NCI-H128 (cell line): Measurements from ENCODE around the gene MYO1E.

Source experiments
- DNase-seq: peaks from one replicate; lab custom pipeline; 2025; ENCODE audit not compliant: unreplicated experiment; lab: John Stamatoyannopoulos, UW

The MYO1E gene

DNA sequence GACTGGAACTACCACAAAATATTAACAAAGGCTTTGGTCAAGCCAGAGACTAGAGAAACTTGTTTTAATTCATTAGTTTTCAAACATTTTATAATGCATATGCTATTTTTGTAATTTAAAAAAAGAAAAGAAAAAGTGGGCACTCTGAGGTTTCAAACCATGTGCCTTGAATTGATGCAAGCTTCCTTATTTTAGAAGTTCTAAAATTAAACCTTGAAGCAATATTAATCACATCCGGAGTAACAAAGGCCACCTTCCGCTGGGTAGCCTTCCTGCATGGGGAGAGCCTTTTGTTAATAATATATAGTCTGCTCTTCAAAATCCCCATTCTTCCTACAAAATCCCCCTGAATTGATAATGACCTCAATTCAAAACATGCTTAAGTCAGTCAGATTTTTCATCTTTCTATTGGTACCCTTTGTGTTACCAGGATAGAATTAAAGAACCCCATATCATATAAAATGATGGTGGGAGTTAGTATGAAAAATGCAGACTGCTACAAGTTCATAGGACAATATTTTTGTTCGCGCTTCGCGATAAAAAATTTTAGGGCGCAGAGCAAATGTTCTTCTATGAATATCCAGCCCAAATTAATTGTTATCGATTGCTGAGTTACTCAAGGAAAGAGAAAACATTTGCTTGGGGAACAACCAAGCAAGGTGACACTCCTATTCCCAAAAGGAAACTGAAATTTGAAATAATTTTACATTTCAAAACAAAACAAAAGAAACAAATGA, 135.4 kb downstream of the MYO1E start:
- no peak for DNase-seq

DNA sequence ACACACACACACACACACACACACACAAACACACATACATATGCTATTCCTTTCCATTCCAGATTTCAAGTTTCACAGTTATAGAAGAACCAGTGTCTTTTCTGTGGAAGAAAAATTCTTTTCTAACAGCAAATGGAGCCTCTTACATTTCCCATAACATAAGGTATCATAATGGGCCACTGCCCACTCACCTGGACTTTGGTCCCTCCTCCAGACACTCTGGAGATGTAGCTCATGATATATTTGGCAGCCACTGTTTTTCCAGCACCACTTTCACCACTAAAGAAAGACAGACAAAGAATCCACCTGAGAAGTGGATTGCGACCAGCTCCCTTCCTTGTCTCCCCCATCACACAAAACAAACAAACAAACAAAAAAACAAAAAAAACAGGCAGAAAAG, 136.3 kb downstream of the MYO1E start:
- DNase-seq: no peak

DNA sequence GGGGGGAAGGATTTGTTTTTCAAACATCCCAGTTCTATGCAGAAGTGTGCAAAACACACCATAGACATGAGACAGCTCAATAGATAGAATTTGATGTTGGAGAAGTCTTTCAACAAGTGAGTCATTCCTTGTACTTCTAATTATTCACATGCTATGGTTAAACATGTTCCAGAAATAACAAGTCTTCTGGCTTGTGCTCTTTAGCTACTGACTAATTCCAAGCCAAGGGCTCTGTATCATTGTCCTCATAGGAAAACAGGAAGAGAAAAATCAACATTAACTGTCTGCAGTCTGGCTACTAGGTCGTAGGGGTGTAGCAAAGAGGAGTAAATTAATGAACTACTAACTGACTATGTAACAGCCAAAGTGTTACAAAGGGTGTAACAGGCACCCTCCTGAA, 140.2 kb downstream of the MYO1E start:
- DNase-seq: no peak

DNA sequence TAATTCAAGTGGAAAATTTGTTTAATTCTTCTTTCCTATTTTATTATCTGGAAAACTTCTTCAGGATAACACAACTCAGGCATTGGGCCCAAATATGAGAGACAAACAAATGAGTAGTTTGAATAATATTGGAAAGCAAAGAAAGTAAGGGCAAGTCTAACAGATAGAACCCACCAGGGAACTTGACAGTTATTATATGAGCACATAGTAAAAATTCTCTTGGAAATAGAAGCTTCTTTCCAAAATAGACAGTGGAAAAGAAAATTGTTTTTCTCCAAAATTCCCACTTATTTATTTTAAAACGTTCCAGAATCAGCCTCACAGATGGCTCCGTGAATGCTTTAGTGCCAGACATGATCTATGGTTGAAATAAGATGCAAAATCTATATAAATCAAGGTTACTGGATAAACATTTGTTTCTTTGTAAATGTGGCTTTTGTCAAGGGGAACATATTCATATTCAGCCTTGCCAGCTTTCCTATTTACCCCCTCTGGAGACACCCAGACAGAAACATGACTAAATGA, 142.1 kb downstream of the MYO1E start:
- DNase-seq: no peak

DNA sequence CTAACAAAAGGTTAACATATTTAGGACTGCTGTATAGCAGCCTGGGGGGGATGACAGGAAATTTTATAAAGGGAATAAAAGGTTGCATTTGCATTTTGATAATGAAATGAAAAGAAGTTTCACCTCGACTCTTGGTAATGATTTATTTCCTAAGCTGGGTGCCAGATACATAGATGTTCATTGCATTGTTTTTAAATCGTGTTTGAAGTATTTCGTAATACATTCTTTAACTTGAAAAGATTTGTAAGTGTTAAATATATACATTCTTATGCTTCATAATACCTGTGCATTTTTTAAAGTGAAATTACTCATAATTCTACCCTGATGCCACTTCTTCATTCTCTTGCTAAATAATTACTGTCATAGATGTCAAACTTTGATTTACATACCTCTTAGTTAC, 143.2 kb downstream of the MYO1E start:
- no peak for DNase-seq

DNA sequence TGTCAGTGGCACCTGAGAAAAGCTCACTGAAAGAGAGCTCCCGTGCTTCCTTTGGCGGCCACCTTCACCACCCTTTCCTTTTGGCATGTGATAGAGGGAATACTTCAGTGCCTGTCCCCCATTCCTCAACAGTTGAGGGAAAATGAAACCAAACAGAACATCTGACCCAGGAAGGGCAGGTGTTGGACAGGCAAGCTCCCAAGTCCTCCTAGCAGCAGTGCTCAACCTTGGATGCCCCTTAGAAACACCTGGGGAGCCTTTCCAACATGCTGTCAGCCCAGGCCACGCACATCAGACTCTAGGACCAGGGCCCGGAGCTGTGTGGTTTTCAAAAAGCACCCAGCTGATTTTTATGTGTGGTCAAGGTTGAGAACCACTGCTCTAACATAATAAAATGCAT, 143.7 kb downstream of the MYO1E start:
- DNase-seq: no peak

DNA sequence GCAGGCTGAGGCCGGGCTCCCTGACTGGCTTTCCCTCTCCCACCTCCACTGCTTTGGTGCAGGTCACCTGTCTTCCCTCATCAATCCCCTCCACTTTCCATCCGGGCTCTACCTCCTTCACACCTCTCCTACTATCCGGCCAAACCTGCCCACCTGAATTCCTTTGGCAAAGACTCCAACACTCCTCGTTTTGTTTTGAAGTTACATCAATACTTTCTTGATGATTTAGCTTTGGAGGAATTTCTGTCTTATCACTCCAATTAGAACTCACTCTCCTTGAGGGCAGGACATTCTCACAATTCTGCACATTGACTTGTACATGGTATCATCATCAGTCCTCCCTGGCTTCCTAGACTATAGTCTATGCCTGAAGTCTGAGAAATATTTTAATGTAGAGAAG, 145.7 kb downstream of the MYO1E start:
- DNase-seq: no peak

DNA sequence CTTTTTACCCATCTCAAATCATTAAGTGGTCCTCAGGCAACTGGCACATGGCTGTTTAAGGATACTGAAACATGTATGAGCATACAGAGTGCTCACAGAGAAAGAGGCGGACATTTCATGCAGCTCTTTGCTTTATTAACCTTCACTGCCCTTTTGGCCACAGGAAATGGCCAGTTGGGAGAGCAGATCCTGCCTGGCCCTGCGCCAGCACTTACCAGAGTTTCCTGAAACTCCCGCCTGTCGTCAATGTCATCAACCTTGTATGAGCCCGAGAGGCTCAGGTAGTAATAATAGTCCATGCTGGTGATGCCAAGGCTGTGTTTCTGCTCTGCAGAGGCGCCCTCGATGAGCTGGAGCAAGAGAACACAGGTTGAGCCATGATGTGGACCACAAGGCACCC, 148.2 kb downstream of the MYO1E start:
- DNase-seq: no peak

DNA sequence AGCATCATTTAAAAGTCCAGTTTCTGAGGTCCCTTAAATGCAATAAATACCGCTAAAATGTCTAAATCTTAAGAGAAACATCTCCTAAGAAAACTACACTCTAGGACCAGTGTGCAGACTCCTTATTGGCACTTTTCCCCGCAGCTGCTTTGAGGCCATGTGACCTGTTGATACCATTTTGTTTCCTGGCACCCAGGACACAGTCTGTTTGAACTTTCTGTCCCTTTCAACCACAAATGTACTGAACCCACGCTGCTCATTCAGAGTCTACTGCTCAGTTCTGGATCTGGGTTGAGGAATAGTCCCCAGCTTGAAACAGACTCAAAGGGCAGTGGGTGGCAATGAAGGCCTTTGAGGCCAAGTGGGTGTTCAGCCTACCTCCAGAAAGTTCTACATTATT, 148.9 kb downstream of the MYO1E start:
- no peak for DNase-seq

DNA sequence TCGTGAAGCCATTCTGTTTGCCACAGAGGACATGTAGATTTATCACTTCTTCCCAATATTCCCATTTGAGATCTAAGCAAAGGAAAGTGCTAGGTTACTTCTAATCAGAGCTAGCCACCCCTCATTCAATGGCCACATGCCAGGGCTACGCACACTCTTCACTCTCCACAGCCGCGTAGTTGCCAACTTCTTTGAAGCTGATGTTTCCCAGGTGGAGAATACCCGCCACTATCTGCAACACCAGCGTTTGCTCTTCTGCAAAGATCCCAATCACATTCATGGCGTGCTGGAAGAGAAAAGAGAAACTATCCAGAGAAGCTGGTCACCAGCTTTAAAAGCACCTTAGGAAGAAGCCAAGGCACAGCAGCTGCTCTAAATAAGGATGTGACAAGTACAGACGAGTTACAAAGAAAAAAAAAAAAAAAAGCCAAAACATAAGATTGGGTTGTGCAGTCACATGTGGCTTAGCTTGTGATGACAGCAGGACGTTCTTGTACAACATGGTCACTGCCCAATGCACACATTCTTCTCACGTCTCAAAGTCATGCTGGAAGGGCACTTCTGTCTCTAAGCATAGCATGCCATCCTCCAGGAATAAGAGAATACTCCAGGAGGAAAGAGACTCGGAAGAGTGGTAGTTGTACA, 149.6 kb downstream of the MYO1E start:
- DNase-seq: no peak

DNA sequence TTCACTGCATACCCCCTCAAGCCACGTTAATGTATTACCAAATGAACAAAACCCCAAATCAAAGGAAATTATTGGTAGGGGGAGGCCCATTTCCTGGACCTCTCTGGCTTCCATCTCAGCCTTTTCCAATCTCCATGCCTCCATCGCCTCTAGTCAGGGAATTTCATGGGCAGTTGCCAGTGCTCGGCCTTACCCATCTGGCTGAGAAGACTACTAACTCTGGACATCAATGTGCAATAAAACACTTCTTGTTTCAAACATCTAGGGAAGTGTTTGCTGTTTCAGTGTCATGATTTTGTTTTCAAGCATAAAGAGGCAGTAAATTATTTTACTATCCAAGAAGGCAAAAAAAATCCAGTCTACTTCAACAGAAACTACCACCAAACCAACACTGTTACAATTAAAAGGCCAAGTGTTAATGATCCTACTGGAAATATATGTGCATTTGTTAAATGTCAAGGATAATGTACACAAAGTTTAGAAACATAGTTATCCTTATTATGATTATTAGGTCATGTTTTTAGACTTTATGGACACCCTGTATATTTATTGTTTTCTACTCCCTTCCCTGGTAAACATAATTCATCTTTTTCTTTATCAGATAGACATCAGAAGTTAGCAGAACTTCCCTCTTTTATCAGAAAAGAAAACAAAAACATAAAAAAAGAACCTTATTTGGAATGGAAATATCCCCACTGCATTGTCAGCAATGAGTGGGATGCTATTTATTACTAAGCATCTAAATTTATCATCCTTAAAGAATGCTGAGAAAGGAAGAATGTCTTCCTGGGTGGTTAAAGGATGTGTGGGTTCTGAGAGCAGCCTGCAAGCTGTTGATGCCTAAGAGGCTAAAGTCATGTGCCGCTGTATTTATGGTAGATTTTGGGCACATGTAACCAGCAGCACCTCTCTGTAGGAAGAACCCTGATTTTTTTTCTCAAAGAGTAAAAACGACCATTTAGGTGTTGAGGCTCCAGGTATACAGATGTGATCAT, 150.9 kb downstream of the MYO1E start:
- no peak for DNase-seq

DNA sequence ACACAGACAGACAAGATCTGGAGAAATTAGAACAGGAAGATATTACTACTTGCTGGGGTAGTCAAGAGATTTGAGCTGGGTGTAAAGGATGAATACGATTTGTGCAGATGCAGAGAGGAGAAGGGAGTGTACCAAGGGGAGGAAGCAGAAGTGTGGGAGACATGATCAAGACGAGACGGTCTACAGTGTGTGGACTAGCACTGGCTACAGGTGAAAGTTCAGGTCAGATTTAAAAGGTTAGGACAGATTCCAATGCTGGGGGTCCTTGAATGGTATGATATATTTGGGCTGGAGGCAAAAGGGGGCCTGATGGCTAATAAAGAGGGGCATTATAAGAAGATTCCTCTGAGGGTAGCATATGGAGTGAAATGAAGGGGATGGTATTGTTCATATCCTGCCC, 154.0 kb downstream of the MYO1E start:
- no peak for DNase-seq

DNA sequence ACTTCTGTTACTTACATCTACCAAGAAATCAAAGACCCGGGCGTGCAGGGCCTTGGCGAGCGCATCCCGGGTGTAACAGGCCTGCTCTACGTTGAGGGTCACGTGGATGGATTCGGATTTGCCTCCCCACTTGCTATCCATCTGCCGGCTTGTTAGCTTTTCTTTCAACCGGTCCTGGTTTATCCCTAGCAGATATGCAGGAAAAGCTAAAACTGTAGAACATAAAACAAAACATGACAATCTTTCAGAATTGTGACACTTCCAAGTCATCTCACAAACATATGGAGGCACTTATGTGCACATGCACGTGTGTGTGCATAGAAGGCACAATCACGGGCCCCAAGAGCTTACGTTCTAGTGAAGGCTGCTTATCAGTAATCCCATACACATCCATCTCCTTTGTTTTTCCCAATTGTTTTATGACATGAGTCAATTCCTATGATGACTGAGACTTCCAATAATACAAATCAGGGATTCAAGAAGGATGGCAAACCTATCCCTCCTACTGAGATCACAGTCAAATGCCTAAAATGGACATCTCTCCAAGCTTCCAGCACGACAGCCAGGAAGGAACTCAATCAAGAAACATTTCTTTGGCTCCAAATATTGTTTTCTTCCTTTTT, 154.7 kb downstream of the MYO1E start:
- no peak for DNase-seq

DNA sequence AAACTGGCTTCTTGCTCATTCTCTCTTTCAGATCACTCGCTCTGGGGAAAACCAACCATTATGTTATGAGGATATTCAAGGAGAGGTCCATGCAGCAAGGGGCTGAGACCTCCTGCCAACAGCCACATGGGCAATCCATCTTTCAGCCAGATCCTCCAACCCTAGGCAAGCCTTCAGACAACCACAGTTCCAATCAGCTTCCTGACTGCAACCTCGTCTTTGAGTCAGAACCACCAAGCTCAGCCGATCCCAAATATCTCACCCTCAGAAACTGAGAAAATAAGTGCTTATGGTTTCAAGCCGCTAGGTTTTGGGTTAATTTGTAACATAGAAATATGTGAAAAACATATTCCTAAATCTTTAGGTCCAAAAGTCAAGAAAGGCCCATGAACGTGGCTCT, 155.8 kb downstream of the MYO1E start:
- no peak for DNase-seq

DNA sequence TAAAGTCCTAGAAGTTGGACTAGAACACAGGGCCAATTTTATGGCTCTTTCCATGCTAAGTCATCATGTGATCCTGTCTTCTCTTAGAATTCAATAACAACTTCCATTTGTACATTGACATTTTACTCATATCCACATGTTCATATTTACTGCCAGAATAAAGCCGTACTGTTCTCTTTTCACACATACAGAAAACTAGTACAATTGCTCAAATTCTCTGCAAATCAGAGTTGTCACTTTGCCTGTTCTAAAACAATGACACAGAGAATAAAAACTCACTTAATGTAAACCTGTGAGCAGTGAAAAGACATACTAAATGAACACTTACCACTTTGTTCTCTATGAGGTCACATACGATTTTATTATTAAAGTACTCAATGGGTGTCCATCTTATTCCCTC, 162.5 kb downstream of the MYO1E start:
- DNase-seq: no peak

DNA sequence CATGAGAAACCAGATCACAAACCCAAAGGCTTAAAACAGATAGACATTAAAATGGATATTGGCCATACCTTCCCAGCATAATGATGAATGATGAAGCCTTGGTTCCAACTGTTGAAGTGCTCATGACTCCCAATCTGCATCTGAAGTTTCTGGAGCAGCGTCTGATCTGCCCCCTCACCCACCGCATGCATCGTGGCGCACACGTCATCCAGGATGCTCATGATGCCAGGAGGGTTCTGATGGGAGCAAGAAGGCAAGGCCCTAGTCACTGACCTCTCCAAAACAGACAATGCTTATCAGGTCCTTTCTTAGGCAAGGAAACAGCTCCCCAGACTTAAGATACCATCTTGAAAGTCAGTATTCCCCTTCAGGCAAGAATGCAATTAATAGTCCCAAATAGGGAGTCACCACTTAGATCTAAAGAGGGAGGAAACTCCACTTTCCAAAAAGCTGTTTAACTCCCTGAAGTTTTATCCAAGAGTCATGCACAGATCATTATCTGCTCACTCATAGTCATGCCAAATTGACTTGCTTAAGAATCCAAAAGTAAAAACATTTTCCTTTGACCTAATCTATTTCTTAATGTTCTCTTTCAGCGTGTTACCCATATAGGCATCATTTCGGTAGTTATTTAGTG, 163.9 kb downstream of the MYO1E start:
- DNase-seq: no peak

DNA sequence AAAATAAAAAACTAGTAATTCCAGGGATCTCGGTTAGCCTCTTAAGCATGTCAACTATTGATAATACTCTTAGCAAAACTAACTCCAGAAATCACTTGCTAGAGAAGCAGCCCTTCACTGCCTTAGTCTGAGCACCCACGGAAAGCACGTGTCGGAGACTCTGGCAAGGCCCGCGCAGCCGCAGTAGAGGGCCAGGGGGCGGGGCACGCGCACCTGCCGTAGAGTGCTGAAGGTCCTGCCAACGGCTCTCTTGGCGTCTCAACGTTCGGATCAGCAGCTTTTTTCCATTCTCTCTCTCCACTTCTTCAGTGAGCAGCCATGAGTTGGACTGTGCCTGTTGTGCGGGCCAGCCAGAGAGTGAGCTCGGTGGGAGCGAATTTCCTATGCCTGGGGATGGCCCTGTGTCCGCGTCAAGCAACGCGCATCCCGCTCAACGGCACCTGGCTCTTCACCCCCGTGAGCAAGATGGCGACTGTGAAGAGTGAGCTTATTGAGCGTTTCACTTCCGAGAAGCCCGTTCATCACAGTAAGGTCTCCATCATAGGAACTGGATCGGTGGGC, 166.0 kb downstream of the MYO1E start, which contains the start of gene LDHAL6B:
Gene LDHAL6B, plus strand, starts transcription at position 221 of the 561 bp plus-strand sequence. Its CDS starts 98 bp downstream, at position 319.
- no peak for DNase-seq

DNA sequence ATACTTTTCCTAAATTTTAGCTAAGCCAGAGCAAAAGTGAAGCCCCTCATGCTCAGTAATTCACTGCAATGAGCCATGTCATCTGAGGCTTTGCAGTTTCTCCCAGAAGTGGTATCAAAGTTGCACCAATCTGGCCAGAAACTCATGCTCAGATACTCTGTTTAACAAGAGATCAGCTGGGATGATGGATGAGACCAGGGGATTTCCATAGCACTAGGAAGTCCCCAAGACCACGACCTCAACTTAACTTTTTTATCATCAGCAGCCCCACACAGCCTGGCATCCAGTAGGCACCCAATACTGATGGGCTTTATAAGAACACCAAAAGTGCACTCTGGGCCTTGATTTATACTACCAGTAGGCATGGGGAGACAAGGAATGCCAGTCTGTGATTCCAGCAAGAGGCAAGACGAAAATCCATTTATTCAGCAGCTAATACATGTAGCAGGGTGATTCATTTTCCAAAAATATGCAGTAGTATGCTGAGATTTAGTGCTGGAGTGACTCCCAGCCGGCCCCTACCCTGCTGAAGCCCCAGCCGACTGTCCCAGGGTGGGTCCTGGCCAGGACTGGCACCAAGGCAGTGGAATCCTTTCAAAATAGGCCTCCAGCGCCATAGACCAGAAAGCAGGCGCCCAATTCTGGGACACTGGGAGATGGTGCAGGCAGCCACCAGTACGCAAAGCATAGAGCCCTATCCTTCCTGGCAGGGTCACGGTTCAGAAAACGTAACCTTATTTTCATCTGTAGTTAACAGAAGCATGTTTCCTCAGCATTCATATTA, 166.6 kb downstream of the MYO1E start:
- DNase-seq: no peak

DNA sequence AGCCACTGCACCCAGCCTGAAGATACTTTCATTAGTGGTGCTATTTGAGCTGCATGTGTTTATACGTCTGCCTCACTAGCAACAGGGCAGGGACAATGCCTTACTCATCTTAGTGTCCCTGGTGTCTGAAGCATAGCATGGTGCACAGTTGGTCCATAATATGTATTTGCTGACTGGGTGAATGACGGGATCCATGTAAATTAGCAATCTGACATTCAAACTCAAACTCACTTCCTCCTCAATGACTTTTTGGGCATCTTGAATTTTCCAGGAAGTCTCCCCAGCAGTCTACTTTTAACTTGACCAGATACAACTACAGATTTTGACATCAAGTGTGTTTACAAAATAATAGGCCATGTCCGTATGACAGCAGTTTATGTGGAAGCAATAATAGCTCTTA, 169.0 kb downstream of the MYO1E start:
- DNase-seq: no peak
